GM19463 (cell line): ENCODE data around the gene ARID1B.

Experiments
- ATAC-seq: cut with Tn5 transposase; IDR thresholded peaks from one replicate; pipeline ENCODE4 v1.9.1; 2021; ENCODE audit warnings: mild to moderate bottlenecking, moderate library complexity; ENCODE audit not compliant: unreplicated experiment

The ARID1B gene

GRCh38 chr6:156822747-156823206 is 45.6 kb downstream of the ARID1B start:
- no peak for ATAC-seq

- ATAC-seq: no peak
These were observed 47.0 kb downstream of the ARID1B start for GRCh38 chr6:156824142-156824541.

DNA sequence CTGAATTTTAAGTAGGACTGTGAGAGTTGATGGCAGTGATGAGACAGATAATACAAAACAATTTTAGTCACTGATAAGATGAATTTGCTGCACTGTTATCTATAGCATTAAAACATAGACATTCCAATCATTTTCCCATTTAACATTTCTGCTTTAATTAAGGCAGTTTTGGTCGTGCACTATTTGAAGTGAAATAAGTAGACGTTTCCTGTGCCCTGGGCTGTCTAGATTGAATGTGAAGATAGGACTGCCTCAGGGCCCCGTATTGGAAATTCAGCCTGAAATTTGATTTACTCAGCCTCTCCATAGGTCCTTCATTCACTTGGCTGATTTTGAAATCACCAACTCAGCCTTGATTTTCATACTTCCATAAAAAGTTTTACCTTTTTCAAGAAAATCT is 48.3 kb downstream of the ARID1B start:
- ATAC-seq: no peak

GRCh38 chr6:156826290-156826955 is 49.2 kb downstream of the ARID1B start:
- ATAC-seq: no peak

DNA sequence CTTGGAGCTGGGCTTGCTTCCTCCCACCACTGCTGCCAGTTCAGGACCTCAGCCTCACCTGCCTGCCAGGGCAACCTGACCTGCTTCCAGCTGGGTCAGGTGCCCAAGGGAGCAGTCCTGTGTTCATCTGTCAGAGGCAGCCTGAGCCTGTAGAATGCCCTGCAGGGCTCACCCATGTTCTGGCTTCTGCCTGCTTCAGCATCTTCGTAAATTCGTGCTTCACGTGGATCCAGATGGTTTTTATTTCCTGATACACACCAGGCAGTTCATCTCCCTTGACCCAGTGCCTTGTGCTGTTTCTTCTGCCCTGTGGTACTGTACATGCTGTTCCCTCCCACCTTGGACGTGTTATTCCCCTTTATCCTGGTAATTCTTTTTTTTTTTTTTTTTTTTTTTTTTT is 50.2 kb downstream of the ARID1B start:
- no peak for ATAC-seq

- peak; percentile 68 for ATAC-seq
These were observed 51.1 kb downstream of the ARID1B start for GRCh38 chr6:156828280-156828703.

- ATAC-seq: no peak
These were observed 52.9 kb downstream of the ARID1B start for GRCh38 chr6:156830126-156830525.

DNA sequence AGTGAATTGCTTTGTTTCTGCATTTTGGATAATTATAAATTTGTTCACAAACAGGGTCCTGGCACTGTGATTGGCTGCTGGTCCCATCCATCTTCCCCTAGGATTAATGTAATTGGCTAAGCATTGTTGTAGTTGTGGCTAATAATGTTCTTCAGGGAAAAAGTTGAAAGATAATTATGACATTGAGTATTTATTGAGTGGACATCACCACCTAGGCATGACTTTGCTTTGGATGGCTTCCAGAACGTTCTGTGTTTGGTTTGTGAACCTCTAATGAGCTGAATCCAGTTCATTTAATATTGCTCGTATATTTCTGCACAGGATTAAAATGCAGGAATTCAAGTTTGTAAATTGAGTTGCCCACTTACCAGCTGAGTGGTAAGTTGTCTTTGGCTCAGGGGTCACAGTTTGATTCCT is 55.1 kb downstream of the ARID1B start:
- no peak for ATAC-seq

DNA sequence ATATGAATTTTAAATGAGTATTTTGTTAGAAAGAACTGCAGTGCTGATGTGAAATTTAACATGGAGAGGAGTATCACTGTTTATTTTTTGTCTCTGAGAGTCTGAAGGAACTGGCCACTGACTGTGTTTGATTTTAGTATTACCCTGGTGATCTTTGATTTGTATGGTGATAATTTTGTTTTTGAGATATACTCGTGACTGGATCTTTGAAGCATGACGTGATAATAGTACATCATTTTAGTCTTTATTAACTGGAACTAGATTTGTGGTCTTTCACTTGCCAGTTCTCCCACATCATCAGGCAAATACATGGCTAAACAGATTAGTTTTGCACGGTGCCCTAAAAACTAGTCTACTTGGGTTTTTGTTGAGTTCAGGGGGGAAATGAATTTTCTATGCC is 55.5 kb downstream of the ARID1B start:
- no peak for ATAC-seq

DNA sequence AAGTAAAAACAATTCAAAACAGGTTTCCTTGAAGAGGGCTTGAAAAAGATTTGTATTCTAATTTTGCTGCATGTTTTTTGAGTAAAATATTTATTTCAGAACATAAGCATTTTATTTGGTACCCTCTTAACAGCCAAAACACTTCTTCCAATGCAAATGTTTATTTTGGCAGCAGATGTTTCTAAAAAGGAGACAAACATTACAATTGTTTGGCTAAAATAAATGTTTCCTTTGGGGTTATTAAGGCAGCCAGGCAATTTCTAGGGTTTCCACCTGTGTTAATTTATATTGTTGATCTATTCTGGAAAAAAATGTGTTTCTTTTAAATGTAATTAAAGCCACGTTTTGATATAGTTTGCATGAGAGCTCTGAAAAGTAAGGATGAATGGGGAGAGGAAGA is 56.6 kb downstream of the ARID1B start:
- no peak for ATAC-seq

- no peak for ATAC-seq
These were observed 62.0 kb downstream of the ARID1B start for GRCh38 chr6:156839129-156839528.

DNA sequence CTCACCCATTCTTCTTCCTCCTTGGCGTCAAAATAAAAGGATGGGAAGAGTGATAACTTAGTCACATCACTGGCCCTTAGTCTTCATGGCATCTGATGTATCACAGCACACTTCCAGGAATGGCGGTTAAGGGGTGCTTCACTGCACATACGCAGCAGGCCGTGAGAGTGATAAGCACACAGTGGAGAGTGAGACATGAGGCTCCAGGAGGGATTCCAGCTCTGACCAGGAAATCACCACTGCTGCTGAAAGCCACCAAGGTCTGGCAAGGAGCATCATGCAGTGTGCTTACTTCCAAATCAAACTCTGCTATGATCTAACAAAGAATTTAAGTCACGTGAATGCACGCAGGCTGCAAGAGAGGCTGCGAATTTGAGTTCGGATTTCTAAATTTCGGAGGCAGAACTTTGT is 62.4 kb downstream of the ARID1B start:
- ATAC-seq: no peak

DNA sequence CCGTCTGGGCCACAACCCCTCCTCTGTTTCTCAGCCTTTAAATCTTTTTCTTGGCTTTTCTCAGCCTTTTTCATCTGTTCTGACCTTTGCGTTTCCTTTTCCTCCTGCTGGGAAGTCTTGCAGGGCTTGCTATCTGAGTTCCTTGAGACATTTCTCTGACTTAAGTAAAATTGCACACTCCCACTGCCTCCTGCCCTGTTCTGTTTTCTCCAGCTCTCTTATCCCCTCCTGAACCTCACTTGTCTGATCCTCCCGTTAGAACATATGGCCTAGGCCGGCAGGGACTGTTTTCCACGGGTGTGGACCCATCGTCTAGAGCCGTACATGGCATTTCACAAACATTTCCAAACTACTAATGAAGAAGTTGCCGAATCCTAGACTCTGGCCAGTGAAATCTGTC is 63.0 kb downstream of the ARID1B start:
- no peak for ATAC-seq

- ATAC-seq: no peak
These were observed 63.4 kb downstream of the ARID1B start for GRCh38 chr6:156840606-156841005.

DNA sequence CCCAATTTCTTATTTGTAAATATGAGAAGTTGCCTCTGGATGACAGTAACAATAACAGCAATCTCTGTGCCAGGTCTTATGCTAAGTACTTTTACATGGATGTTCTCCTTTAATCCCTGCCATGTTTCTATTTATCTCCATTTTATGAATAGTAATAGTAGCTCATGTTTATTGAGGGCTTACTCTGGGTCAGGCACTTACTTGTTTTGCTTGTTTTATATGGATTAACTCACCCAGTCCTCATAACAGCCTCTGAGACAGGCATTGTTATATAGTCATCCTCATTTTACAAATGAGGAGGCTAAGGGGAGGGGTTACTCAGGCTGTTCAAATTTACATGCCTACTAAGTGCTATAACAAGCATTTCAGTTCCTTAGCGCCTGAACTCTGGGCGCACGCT is 64.3 kb downstream of the ARID1B start:
- no peak for ATAC-seq

- no peak for ATAC-seq
These were observed 65.5 kb downstream of the ARID1B start for GRCh38 chr6:156842598-156843250.

GRCh38 chr6:156844089-156844488 is 66.9 kb downstream of the ARID1B start:
- no peak for ATAC-seq

GRCh38 chr6:156845454-156846155 is 68.4 kb downstream of the ARID1B start:
- ATAC-seq: no peak

DNA sequence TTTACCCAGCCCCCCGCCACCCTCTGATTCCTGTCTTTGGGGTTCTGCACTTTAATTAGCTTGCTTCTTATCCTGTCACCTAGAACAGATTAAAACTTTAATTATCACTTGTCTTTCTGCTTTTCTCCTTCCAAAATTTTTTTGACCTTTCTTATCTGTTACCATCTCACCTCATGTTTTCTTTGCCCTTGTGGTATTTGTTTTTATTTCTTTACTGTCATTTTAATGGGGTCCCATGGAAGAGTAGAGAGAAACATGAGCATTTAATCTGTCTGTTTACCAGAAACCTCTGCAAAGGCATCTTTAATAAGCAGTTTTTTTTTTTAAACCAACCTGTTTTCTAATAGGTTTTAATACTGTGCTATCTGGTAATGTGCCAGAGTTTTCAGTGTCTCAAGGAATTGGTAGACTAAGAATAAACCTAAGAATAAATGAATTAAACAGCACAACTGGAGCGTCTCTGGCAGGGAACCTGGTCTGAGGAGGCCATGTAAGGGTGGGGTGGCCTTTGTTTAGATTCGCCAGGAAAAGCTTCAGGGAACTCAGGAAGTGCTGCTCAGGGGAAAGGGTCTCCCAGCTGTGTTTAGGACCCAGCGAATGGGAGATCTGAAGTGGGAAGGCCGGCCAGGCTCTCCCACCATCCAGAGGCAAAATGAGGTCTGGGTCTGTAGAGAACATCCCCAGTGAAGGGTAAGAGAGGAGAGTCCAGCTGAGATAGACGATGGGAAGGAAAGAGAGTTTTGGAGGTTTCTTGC is 69.8 kb downstream of the ARID1B start:
- ATAC-seq: no peak

GRCh38 chr6:156848123-156848522 is 70.9 kb downstream of the ARID1B start:
- no peak for ATAC-seq

DNA sequence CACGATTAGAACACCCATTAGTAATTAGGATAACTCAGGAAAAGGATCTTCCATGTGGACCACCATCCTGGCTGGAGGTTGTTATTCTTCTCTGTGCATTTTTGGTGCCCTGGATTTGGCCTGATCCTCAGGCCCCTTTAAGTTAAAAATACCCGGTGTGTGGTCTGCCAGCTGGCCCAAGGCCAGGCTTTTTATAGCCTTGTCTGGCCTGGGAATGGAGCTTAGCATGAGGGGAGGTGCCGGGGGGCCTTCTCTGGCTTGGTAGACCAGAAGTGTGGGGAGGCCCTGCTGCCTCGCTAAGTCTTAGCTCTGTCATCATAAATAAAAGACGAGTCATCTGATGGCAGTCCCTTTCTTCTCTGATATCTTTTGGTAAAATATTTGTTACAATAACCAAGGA is 71.4 kb downstream of the ARID1B start:
- ATAC-seq: no peak
